ENCODE results near the gene ELK3.

The ELK3 gene

GRCh38 chr12:96265400-96265799 is 71.2 kb downstream of the ELK3 start:
- Histone ChIP-seq H3K4me1 (ENCODE audit: control insufficient read depth in 1 of 2, insufficient read depth in 2 of 2, low read length in 2 of 2) (no peaks in the 10 kb centered on the region), H3K36me3 (ENCODE audit: control insufficient read depth in 1 of 2, insufficient read depth in 2 of 2, low read length in 2 of 2) (peaks cover 3 to 39% of the 10 kb centered on the region in 2 donors), H3K9me3 (ENCODE audit: control insufficient read depth in 1 of 2, low read length in 2 of 2) (no peaks in the 10 kb centered on the region), H3K9ac (ENCODE audit: low read depth in 1 of 2, low read length in 2 of 2) (no peak overlapping the region), H3K27me3 (ENCODE audit: control insufficient read depth in 1 of 2, insufficient read depth in 2 of 2, low read length in 2 of 2) (no peaks in the 10 kb centered on the region), H3K27ac (ENCODE audit: low read depth, low read length) (no peak overlapping the region), H3K4me3 (ENCODE audit: low read depth in 1 of 2, low read length in 2 of 2) (no peak overlapping the region)

- Histone ChIP-seq H3K9me3 (ENCODE audit: control insufficient read depth in 1 of 2, low read length in 2 of 2) (no peaks in the 10 kb centered on the region), H3K27ac (ENCODE audit: low read depth, low read length) (no peak overlapping the region), H3K4me3 (ENCODE audit: low read depth in 1 of 2, low read length in 2 of 2) (no peak overlapping the region), H3K4me1 (ENCODE audit: control insufficient read depth in 1 of 2, insufficient read depth in 2 of 2, low read length in 2 of 2) (no peaks in the 10 kb centered on the region), H3K9ac (ENCODE audit: low read depth in 1 of 2, low read length in 2 of 2) (no peak overlapping the region), H3K36me3 (ENCODE audit: control insufficient read depth in 1 of 2, insufficient read depth in 2 of 2, low read length in 2 of 2) (peaks cover 6 to 39% of the 10 kb centered on the region in 2 donors), H3K27me3 (ENCODE audit: control insufficient read depth in 1 of 2, insufficient read depth in 2 of 2, low read length in 2 of 2) (no peaks in the 10 kb centered on the region)
Measured at GRCh38 chr12:96265836-96266235, 71.7 kb downstream of the ELK3 start.

- Histone ChIP-seq H3K9me3 (ENCODE audit: control insufficient read depth in 1 of 2, low read length in 2 of 2) (no peaks in the 10 kb centered on the region), H3K9ac (ENCODE audit: low read depth in 1 of 2, low read length in 2 of 2) (no peak overlapping the region), H3K36me3 (ENCODE audit: control insufficient read depth in 1 of 2, insufficient read depth in 2 of 2, low read length in 2 of 2) (peaks cover 6 to 37% of the 10 kb centered on the region in 2 donors), H3K4me3 (ENCODE audit: low read depth in 1 of 2, low read length in 2 of 2) (no peak overlapping the region), H3K4me1 (ENCODE audit: control insufficient read depth in 1 of 2, insufficient read depth in 2 of 2, low read length in 2 of 2) (no peaks in the 10 kb centered on the region), H3K27ac (ENCODE audit: low read depth, low read length) (no peak overlapping the region), H3K27me3 (ENCODE audit: control insufficient read depth in 1 of 2, insufficient read depth in 2 of 2, low read length in 2 of 2) (no peaks in the 10 kb centered on the region)
Measured at GRCh38 chr12:96266238-96266637, 72.1 kb downstream of the ELK3 start.

GRCh38 chr12:96271469-96272199 is 77.5 kb downstream of the ELK3 start:
- no peaks in the 10 kb centered on the region for H3K9me3 ChIP-seq (ENCODE audit: control insufficient read depth in 1 of 2, low read length in 2 of 2)
- no peak overlapping the region for H3K4me3 ChIP-seq (ENCODE audit: low read depth in 1 of 2, low read length in 2 of 2)
- H3K27me3 ChIP-seq (ENCODE audit: control insufficient read depth in 1 of 2, insufficient read depth in 2 of 2, low read length in 2 of 2): no peaks in the 10 kb centered on the region
- H3K4me1 ChIP-seq (ENCODE audit: control insufficient read depth in 1 of 2, insufficient read depth in 2 of 2, low read length in 2 of 2): no peaks in the 10 kb centered on the region
- H3K36me3 ChIP-seq (ENCODE audit: control insufficient read depth in 1 of 2, insufficient read depth in 2 of 2, low read length in 2 of 2): peaks cover 14 to 33% of the 10 kb centered on the region in 2 donors
- no peak overlapping the region for H3K9ac ChIP-seq (ENCODE audit: low read depth in 1 of 2, low read length in 2 of 2)
- no peak overlapping the region for H3K27ac ChIP-seq (ENCODE audit: low read depth, low read length)

GRCh38 chr12:96274331-96274730 is 80.2 kb downstream of the ELK3 start:
- Histone ChIP-seq H3K36me3 (ENCODE audit: control insufficient read depth in 1 of 2, insufficient read depth in 2 of 2, low read length in 2 of 2) (peaks cover 14 to 34% of the 10 kb centered on the region in 2 donors), H3K4me1 (ENCODE audit: control insufficient read depth in 1 of 2, insufficient read depth in 2 of 2, low read length in 2 of 2) (no peaks in the 10 kb centered on the region), H3K9me3 (ENCODE audit: control insufficient read depth in 1 of 2, low read length in 2 of 2) (no peaks in the 10 kb centered on the region), H3K27ac (ENCODE audit: low read depth, low read length) (no peak overlapping the region), H3K9ac (ENCODE audit: low read depth in 1 of 2, low read length in 2 of 2) (no peak overlapping the region), H3K27me3 (ENCODE audit: control insufficient read depth in 1 of 2, insufficient read depth in 2 of 2, low read length in 2 of 2) (no peaks in the 10 kb centered on the region), H3K4me3 (ENCODE audit: low read depth in 1 of 2, low read length in 2 of 2) (no peak overlapping the region)

GRCh38 chr12:96285158-96285557 is 91.0 kb downstream of the ELK3 start:
- no peak overlapping the region for H3K27ac ChIP-seq (ENCODE audit: low read depth, low read length)
- H3K4me3 ChIP-seq (ENCODE audit: low read depth in 1 of 2, low read length in 2 of 2): no peak overlapping the region
- no peak overlapping the region for H3K9ac ChIP-seq (ENCODE audit: low read depth in 1 of 2, low read length in 2 of 2)
- H3K4me1 ChIP-seq (ENCODE audit: control insufficient read depth in 1 of 2, insufficient read depth in 2 of 2, low read length in 2 of 2): no peaks in the 10 kb centered on the region
- no peaks in the 10 kb centered on the region for H3K27me3 ChIP-seq (ENCODE audit: control insufficient read depth in 1 of 2, insufficient read depth in 2 of 2, low read length in 2 of 2)
- H3K9me3 ChIP-seq (ENCODE audit: control insufficient read depth in 1 of 2, low read length in 2 of 2): no peaks in the 10 kb centered on the region
- H3K36me3 ChIP-seq (ENCODE audit: control insufficient read depth in 1 of 2, insufficient read depth in 2 of 2, low read length in 2 of 2): peaks cover 27 to 65% of the 10 kb centered on the region in 2 donors

GRCh38 chr12:96289067-96289466 is 94.9 kb downstream of the ELK3 start:
- Histone ChIP-seq H3K27me3 (ENCODE audit: control insufficient read depth in 1 of 2, insufficient read depth in 2 of 2, low read length in 2 of 2) (no peaks in the 10 kb centered on the region), H3K4me3 (ENCODE audit: low read depth in 1 of 2, low read length in 2 of 2) (no peak overlapping the region), H3K27ac (ENCODE audit: low read depth, low read length) (no peak overlapping the region), H3K4me1 (ENCODE audit: control insufficient read depth in 1 of 2, insufficient read depth in 2 of 2, low read length in 2 of 2) (no peaks in the 10 kb centered on the region), H3K9ac (ENCODE audit: low read depth in 1 of 2, low read length in 2 of 2) (no peak overlapping the region), H3K9me3 (ENCODE audit: control insufficient read depth in 1 of 2, low read length in 2 of 2) (no peaks in the 10 kb centered on the region), H3K36me3 (ENCODE audit: control insufficient read depth in 1 of 2, insufficient read depth in 2 of 2, low read length in 2 of 2) (peaks cover 13 to 47% of the 10 kb centered on the region in 2 donors)

GRCh38 chr12:96293093-96293492 is 98.9 kb downstream of the ELK3 start:
- peaks cover 14 to 26% of the 10 kb centered on the region in 2 donors for H3K36me3 ChIP-seq (ENCODE audit: control insufficient read depth in 1 of 2, insufficient read depth in 2 of 2, low read length in 2 of 2)
- no peak overlapping the region for H3K4me3 ChIP-seq (ENCODE audit: low read depth in 1 of 2, low read length in 2 of 2)
- no peak overlapping the region for H3K27ac ChIP-seq (ENCODE audit: low read depth, low read length)
- no peaks in the 10 kb centered on the region for H3K27me3 ChIP-seq (ENCODE audit: control insufficient read depth in 1 of 2, insufficient read depth in 2 of 2, low read length in 2 of 2)
- H3K9ac ChIP-seq (ENCODE audit: low read depth in 1 of 2, low read length in 2 of 2): no peak overlapping the region
- H3K4me1 ChIP-seq (ENCODE audit: control insufficient read depth in 1 of 2, insufficient read depth in 2 of 2, low read length in 2 of 2): no peaks in the 10 kb centered on the region
- H3K9me3 ChIP-seq (ENCODE audit: control insufficient read depth in 1 of 2, low read length in 2 of 2): no peaks in the 10 kb centered on the region

- no peak overlapping the region for H3K4me3 ChIP-seq (ENCODE audit: low read depth in 1 of 2, low read length in 2 of 2)
- H3K36me3 ChIP-seq (ENCODE audit: control insufficient read depth in 1 of 2, insufficient read depth in 2 of 2, low read length in 2 of 2): peaks cover 8 to 10% of the 10 kb centered on the region in 2 donors
- no peak overlapping the region for H3K9ac ChIP-seq (ENCODE audit: low read depth in 1 of 2, low read length in 2 of 2)
- H3K27ac ChIP-seq (ENCODE audit: low read depth, low read length): no peak overlapping the region
- H3K9me3 ChIP-seq (ENCODE audit: control insufficient read depth in 1 of 2, low read length in 2 of 2): no peaks in the 10 kb centered on the region
- H3K27me3 ChIP-seq (ENCODE audit: control insufficient read depth in 1 of 2, insufficient read depth in 2 of 2, low read length in 2 of 2): no peaks in the 10 kb centered on the region
- no peaks in the 10 kb centered on the region for H3K4me1 ChIP-seq (ENCODE audit: control insufficient read depth in 1 of 2, insufficient read depth in 2 of 2, low read length in 2 of 2)
Measured at GRCh38 chr12:96294831-96295230, 100.7 kb downstream of the ELK3 start.

- H3K36me3 ChIP-seq (ENCODE audit: control insufficient read depth in 1 of 2, insufficient read depth in 2 of 2, low read length in 2 of 2): peaks cover 10% of the 10 kb centered on the region in 2 donors
- H3K9ac ChIP-seq (ENCODE audit: low read depth in 1 of 2, low read length in 2 of 2): no peak overlapping the region
- H3K4me3 ChIP-seq (ENCODE audit: low read depth in 1 of 2, low read length in 2 of 2): no peak overlapping the region
- H3K27ac ChIP-seq (ENCODE audit: low read depth, low read length): no peak overlapping the region
- H3K27me3 ChIP-seq (ENCODE audit: control insufficient read depth in 1 of 2, insufficient read depth in 2 of 2, low read length in 2 of 2): no peaks in the 10 kb centered on the region
- H3K4me1 ChIP-seq (ENCODE audit: control insufficient read depth in 1 of 2, insufficient read depth in 2 of 2, low read length in 2 of 2): no peaks in the 10 kb centered on the region
- H3K9me3 ChIP-seq (ENCODE audit: control insufficient read depth in 1 of 2, low read length in 2 of 2): no peaks in the 10 kb centered on the region
Measured at GRCh38 chr12:96295532-96296160, 101.5 kb downstream of the ELK3 start.

All from duodenal mucosa (tissue), 2 donors.